Heart left ventricle (tissue), 16 donors: ENCODE measurements around the gene NAP1L4. TPM values are rescaled to one million over a fixed set of nuclear protein-coding genes. Genes with fewer than 3 reads are reported as not detected.

Experiments used
- ATAC-seq, 4 donors: fragments of 200-7000 bp; cut with Tn5 transposase; one replicate each; pipeline ENCODE4 v1.9.1; 2020 to 2022; ENCODE audit warnings: moderate library complexity in 4 of 4, mild to moderate bottlenecking in 3 of 4, moderate number of reproducible peaks in 1 of 4
- DNase-seq, 5 donors: peaks; one replicate each; pipeline ENCODE4 v3.0.0-alpha.2; 2020
- H3K27ac ChIP-seq, 12 donors: fragments of 200-600 bp; sonication (generic) in 4 of 12; one replicate each; pipeline versions ENCODE4 v1.5.0 to v1.8.0; 2016 to 2022; ENCODE audit warnings: mild to moderate bottlenecking in 2 of 12
- H3K27me3 ChIP-seq, 9 donors: fragments of 200-600 bp; sonication (generic) in 2 of 9; one replicate each; pipeline versions ENCODE4 v1.5.1 to v1.8.0; 2016 to 2022; ENCODE audit warnings: mild to moderate bottlenecking in 3 of 9
- H3K36me3 ChIP-seq, 9 donors: fragments of 200-600 bp; sonication (generic) in 2 of 9; one replicate each; pipeline versions ENCODE4 v1.5.0 to v1.8.0; 2018 to 2022; ENCODE audit warnings: mild to moderate bottlenecking in 2 of 9
- H3K4me1 ChIP-seq, 12 donors: fragments of 200-600 bp; sonication (generic) in 4 of 12; one replicate each; pipeline versions ENCODE4 v1.5.0 to v1.8.0; 2016 to 2022; ENCODE audit warnings: mild to moderate bottlenecking in 3 of 12
- H3K4me3 ChIP-seq, 12 donors: fragments of 200-600 bp; sonication (generic) in 4 of 12; one replicate each; pipeline versions ENCODE4 v1.5.0 to v1.8.0; 2017 to 2022; ENCODE audit warnings: mild to moderate bottlenecking in 9 of 12, moderate library complexity in 4 of 12
- H3K9me3 ChIP-seq, 12 donors: fragments of 200-600 bp; sonication (generic) in 4 of 12; one replicate each; pipeline versions ENCODE4 v1.5.0 to v1.8.0; 2016 to 2022; ENCODE audit warnings: mild to moderate bottlenecking in 1 of 12
- POLR2A ChIP-seq, 2 donors: fragments of 450-650 bp; IDR thresholded peaks; one replicate each; pipeline ENCODE4 v1.6.1; 2017; ENCODE audit warnings: antibody characterized with exemption in 2 of 2, mild to moderate bottlenecking in 2 of 2, moderate library complexity in 2 of 2
- WGBS, 4 donors: extraction: QIAGEN DNeasy Blood & Tissue Kit in 2 of 4; methylation state at CpG; one replicate each; pipeline versions ENCODE4 v1.1.5 to v1.1.7; 2013 to 2018; 5-methylcytosine and 5-hydroxymethylcytosine counted together
- intact Hi-C, 10 donors: fragments of 100-400 bp; cut with DNase I; formaldehyde crosslinking; loops; one replicate each; pipeline versions ENCODE4 v1.11.1 to v1.14.2; 2022
- polyA plus RNA-seq, 2 donors: library from polyadenylated mRNA; stranded (reverse); fragments of 200-250 nt; gene quantifications; one replicate each; pipeline ENCODE4 v1.2.3, GENCODE V29; 2013
- total RNA-seq, 9 donors: library from RNA; depleted of rRNA in 2 of 9; stranded (reverse); fragments of >200 nt in 2 of 9; fragmentation: NEBNext Ultra II Directional in 3 of 9; extraction: Animal tissue kit (Norgen Biotek cat#: 25700) in 3 of 9; gene quantifications; one replicate each; pipeline versions ENCODE4 v1.1.0 to v1.2.4, GENCODE V29; 2016 to 2023
- TF ChIP-seq, protein P1 (sequence below), 12 donors: fragments of 200-600 bp; sonication (generic) in 4 of 12; IDR thresholded peaks; one replicate each; pipeline versions ENCODE4 v1.5.0 to v1.8.0; 2018 to 2022; ENCODE audit warnings: antibody characterized with exemption in 12 of 12, mild to moderate bottlenecking in 5 of 12
- donor health status: ischemic (EF 13 %, LVEDD 7.1; RV severe dilation, severe dysfunction).
- donor health status: healthy with polysubstance abuse.
- donor health status: DM: no; HTN: yes; CAD: no.
- donor health status: DM: no; HTN: no; CAD: no.
- donor health status: ischemic (EF 25% LVEDD 6.9; RV normal size, moderate dysfunction).
- donor health status: ischemic (EF 25% LVEDD 5.7; RV mildly dilated, moderate dysfunction).
- donor health status: healthy.
- donor health status: DM: yes; HTN: yes; CAD: no.
- donor health status: ischemic (EF 35%, LVEDD 5.7; RV mildly dilated, moderate dysfunction).
- donor health status: nonischemic (EF 11% LVEDD 7.7; RV severe dilation, severe dysfunction).
- donor health status: DM: yes; HTN: yes; CAD: no.
- donor health status: PGD.
- donor health status: ischemic (EF 29% LVEDD 5.4; RV normal size, mild dysfunction).
- donor health status: nonischemic (EF 23%, LVEDD 6.1; RV moderate dilation, normal function).

Gene NAP1L4
- total and polyA plus RNA-seq, 11 donors, result 119 to 216 (median 167) TPM

DNA sequence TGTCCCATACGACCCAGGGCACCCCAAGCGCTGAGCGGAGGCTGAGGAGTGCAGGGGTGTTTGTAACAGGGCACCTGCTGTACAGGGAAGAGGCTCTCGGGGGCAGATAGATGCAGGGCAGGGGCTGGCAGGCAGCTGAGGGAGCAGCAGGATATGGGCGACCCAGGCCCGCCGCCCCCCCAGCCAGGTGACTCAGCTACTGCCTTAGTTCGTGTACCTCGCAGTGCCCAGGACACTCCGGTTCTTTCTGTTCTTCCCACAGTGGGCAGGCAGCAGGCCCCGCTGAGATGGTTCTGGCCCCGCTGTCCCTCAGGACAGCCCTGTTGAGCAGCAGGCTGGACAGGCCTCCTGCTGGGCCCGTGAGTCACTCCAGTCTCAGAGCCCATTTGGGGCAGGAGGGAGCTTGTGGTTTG is 79.1 kb downstream of the NAP1L4 start:
- ATAC-seq (no peak), DNase-seq (no peak)
- peaks cover 0 to 53% (median 12%) of the 10 kb centered on the region in 12 donors for H3K4me1 ChIP-seq
- WGBS, 4 donors, result 82 to 83% (median 83%) methylated on average over 5 to 13 of the region's 13 CpGs
- no peak overlapping the region for H3K27ac ChIP-seq
- peaks cover 0 to 12% (median 0%) of the 10 kb centered on the region in 9 donors for H3K27me3 ChIP-seq
- TF ChIP-seq, protein P1, sequence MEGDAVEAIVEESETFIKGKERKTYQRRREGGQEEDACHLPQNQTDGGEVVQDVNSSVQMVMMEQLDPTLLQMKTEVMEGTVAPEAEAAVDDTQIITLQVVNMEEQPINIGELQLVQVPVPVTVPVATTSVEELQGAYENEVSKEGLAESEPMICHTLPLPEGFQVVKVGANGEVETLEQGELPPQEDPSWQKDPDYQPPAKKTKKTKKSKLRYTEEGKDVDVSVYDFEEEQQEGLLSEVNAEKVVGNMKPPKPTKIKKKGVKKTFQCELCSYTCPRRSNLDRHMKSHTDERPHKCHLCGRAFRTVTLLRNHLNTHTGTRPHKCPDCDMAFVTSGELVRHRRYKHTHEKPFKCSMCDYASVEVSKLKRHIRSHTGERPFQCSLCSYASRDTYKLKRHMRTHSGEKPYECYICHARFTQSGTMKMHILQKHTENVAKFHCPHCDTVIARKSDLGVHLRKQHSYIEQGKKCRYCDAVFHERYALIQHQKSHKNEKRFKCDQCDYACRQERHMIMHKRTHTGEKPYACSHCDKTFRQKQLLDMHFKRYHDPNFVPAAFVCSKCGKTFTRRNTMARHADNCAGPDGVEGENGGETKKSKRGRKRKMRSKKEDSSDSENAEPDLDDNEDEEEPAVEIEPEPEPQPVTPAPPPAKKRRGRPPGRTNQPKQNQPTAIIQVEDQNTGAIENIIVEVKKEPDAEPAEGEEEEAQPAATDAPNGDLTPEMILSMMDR (IDR thresholded peaks at IDR 0.05), result no peak
- no peak for TF ChIP-seq POLR2A (IDR thresholded peaks at IDR 0.05)
- H3K36me3 ChIP-seq, result no peaks in the 10 kb centered on the region
- H3K9me3 ChIP-seq, result no peaks in the 10 kb centered on the region
- H3K4me3 ChIP-seq, result no peak overlapping the region
- intact Hi-C loops, result no loop called here

DNA sequence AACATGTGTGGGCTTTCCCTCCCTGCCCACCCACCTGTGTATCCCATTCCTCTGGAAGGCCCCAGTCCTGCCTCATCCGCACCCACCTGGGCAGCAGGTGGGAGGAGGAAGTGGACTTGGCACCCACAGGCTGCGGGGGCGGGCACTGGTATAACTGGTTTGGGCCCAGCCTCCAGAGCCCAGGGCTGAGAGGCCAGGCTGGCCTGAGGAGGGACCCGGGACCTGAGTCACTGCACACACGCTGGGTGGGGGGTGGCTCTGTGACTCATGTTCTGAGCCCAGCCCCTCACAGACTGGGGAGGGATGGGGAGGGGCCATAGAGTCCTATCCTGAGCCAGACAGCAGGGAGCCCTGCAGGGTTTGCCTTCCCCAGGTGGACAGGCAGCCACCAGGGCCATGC is 79.6 kb downstream of the NAP1L4 start:
- H3K36me3 ChIP-seq, result no peaks in the 10 kb centered on the region
- peak in 2 of 4 donors; percentile 0 to 30 for ATAC-seq
- WGBS, 4 donors, result 78 to 83% (median 79%) methylated on average over 4 to 5 of the region's 5 CpGs
- intact Hi-C loops, result no loop called here
- H3K4me1 ChIP-seq, result peaks cover 0 to 53% (median 12%) of the 10 kb centered on the region in 12 donors
- no peak overlapping the region for H3K4me3 ChIP-seq
- H3K27me3 ChIP-seq, result peaks cover 0 to 12% (median 0%) of the 10 kb centered on the region in 9 donors
- DNase-seq, result no peak
- no peaks in the 10 kb centered on the region for H3K9me3 ChIP-seq
- no peak overlapping the region for H3K27ac ChIP-seq
- TF ChIP-seq, protein P1 (IDR thresholded peaks at IDR 0.05), result no peak
- TF ChIP-seq POLR2A (IDR thresholded peaks at IDR 0.05), result no peak

DNA sequence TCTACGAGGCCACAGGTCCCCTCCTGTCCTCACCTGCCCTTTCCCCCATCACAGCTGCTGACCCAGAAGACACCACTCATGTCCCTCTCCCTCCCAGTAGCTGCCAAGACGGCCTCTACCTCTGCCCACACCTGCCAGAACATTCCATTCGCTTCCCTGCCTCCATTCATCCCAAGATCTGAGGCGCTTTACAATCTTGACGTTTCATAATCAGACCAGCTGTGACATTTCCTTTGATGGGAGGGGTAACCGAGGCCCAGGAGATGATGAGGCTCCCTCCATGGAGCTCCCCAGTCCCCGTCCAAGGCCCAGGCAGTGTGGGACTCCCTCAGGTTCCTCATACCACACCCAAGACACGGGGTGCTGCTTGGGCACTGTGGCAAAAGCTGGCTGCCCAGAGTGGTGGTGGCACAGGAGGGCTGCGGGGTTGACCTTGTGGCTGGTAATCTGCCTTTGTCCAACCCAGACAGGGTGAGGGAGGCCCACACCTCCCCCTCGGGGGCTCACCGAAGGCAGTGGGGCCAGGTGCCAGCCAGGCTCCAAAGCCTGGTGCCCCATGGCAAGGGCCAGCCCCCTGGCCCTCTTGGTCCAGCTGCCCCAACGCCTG is 80.2 kb downstream of the NAP1L4 start:
- Histone ChIP-seq H3K4me1 (peaks cover 0 to 53% (median 12%) of the 10 kb centered on the region in 12 donors), H3K36me3 (no peaks in the 10 kb centered on the region), H3K4me3 (no peak overlapping the region), H3K9me3 (peaks cover 0 to 5% (median 0%) of the 10 kb centered on the region in 12 donors), H3K27me3 (peaks cover 0 to 12% (median 0%) of the 10 kb centered on the region in 9 donors), H3K27ac (no peak overlapping the region)
- no peak for DNase-seq
- ATAC-seq, result no peak
- 69 to 75% (median 70%) methylated on average over 7 to 12 of the region's 12 CpGs for WGBS, 4 donors
- intact Hi-C loops, result no loop called here
- TF ChIP-seq, protein P1 (IDR thresholded peaks at IDR 0.05), result no peak
- no peak for TF ChIP-seq POLR2A (IDR thresholded peaks at IDR 0.05)

DNA sequence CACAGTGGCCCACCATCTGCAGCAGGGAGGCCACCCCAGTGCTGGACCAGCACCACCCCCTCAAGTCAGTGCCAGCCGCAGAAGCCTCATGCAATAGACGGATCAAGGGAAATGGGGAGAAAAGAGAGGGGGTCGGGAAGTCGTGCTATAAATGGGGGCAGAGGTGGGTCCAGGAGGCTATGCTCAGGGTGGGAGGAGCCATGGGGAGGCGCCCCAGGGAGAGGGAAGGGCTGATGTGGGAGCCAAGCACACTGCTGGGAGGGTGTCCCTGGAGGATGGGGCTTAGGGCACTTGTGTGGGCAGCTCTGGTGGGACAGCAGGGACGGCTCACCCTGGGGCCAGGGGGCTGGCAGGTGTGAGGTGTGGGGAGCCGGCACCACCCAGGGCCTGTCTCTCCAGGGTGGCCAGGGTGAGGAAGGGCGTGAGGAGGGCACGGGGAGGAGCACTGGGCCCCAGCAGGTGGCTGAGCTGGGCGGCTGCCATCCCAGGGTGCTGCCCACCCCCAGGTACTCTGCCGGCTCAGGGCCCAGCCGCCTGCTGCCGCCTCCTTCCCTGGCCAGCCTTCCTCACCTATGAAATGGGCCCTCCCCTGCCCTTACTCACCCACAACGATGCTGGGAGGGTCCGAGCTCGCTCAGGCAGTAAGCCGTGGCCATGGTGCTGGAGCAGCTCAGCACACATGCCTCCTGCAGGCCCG is 80.9 kb downstream of the NAP1L4 start:
- no peak overlapping the region for H3K27ac ChIP-seq
- 88 to 92% (median 90%) methylated on average over 17 to 18 of the region's 18 CpGs for WGBS, 4 donors
- no peak for DNase-seq
- peaks cover 0 to 12% (median 0%) of the 10 kb centered on the region in 9 donors for H3K27me3 ChIP-seq
- no peak overlapping the region for H3K4me3 ChIP-seq
- intact Hi-C loops, result no loop called here
- no peaks in the 10 kb centered on the region for H3K36me3 ChIP-seq
- no peak for TF ChIP-seq POLR2A (IDR thresholded peaks at IDR 0.05)
- TF ChIP-seq, protein P1 (IDR thresholded peaks at IDR 0.05), result no peak
- no peak for ATAC-seq
- peaks cover 0 to 7% (median 0%) of the 10 kb centered on the region in 12 donors for H3K9me3 ChIP-seq
- H3K4me1 ChIP-seq, result peaks cover 0 to 48% (median 12%) of the 10 kb centered on the region in 12 donors
